Endothelial cell of umbilical vein (primary cell): ENCODE results near the gene TRABD. TPM values are rescaled to one million over a fixed set of nuclear protein-coding genes. Genes with fewer than 3 reads are reported as not detected.

Source experiments
- BruUV-seq: library from RNA; stranded (reverse); fragments of 400-500 nt; replicated peaks from 2 replicates; lab custom pipeline; 2021; lab: Mats Ljungman, UMichigan
- CTCF ChIA-PET: fragments of 300-600, 350-600 bp; sonication (Branson Sonifier 250); formaldehyde crosslinking; loops from one replicate; lab custom pipeline; 2021; ENCODE audit warnings: antibody characterized with exemption, inconsistent platforms; lab: Charles Lee
- POLR2A ChIA-PET: fragments of 300-600, 350-600 bp; sonication (Branson Sonifier 250); formaldehyde crosslinking; loops from one replicate; lab custom pipeline; 2021; ENCODE audit warnings: antibody characterized with exemption, inconsistent platforms; lab: Charles Lee
- DNase-seq: peaks from one replicate; pipeline ENCODE4 v3.0.0-alpha.2; 2011; ENCODE audit warnings: low read depth, low spot score
- FAIRE-seq: peaks from 2 replicates; lab custom pipeline; 2011; peaks lifted over from hg19 to GRCh38; lab: Jason Lieb, UNC
- H2AFZ ChIP-seq: 2 replicates; pipeline ENCODE4 v1.6.0; 2012; ENCODE audit warnings: low read depth, low read length, control low read depth, inconsistent platforms
- H3K27ac ChIP-seq: 2 replicates; pipeline ENCODE4 v1.5.1; 2011; ENCODE audit warnings: low read depth, mild to moderate bottlenecking, control low read depth, low read length, moderate library complexity; ENCODE audit not compliant: insufficient read depth
- H3K27me3 ChIP-seq, 2 experiments: 2 replicates each; pipeline versions ENCODE4 v1.6.0 to v1.6.1; 2011; ENCODE audit warnings: low read length in 2 of 2, mixed read lengths in 1 of 2; ENCODE audit not compliant: control insufficient read depth in 2 of 2, insufficient read depth in 2 of 2
- H3K36me3 ChIP-seq, 2 experiments: 2 replicates in 1 of 2; 3 replicates in 1 of 2; pipeline ENCODE4 v1.5.1; 2011; ENCODE audit warnings: low read length in 2 of 2, mild to moderate bottlenecking in 1 of 2, moderate library complexity in 1 of 2; ENCODE audit not compliant: control insufficient read depth in 2 of 2, insufficient read depth in 2 of 2; ENCODE audit errors: extremely low read depth in 1 of 2
- H3K4me1 ChIP-seq: 3 replicates; pipeline ENCODE4 v1.5.1; 2011; ENCODE audit warnings: mild to moderate bottlenecking, low read length; ENCODE audit not compliant: control insufficient read depth, insufficient read depth; ENCODE audit errors: extremely low read depth
- H3K4me2 ChIP-seq: 2 replicates; pipeline ENCODE4 v1.6.1; 2011; ENCODE audit warnings: low read length, control low read depth, mixed read lengths; ENCODE audit not compliant: insufficient read depth
- H3K4me3 ChIP-seq, 3 experiments: fragments of 200-600 bp in 1 of 3; sonication (generic), shearing (Covaris generic) in 1 of 3; replicated peaks in 1 of 3; 2 replicates each; pipeline ENCODE4 v1.5.1; 2011 to 2016; ENCODE audit warnings: control low read depth in 3 of 3, low read length in 3 of 3, mild to moderate bottlenecking in 2 of 3, inconsistent platforms in 1 of 3, low read depth in 1 of 3, moderate library complexity in 1 of 3; ENCODE audit not compliant: insufficient read depth in 1 of 3
- H3K79me2 ChIP-seq: 2 replicates; pipeline ENCODE4 v1.6.0; 2012; ENCODE audit warnings: low read length, inconsistent platforms; ENCODE audit not compliant: control insufficient read depth, insufficient read depth
- H3K9ac ChIP-seq: replicated peaks from 2 replicates; pipeline ENCODE3; 2011; ENCODE audit warnings: low read length, control low read depth; ENCODE audit not compliant: insufficient read depth; ENCODE audit errors: extremely low read depth
- H3K9me1 ChIP-seq: replicated peaks from 3 replicates; pipeline ENCODE4 v1.6.0; 2011; ENCODE audit warnings: mild to moderate bottlenecking, low read length; ENCODE audit not compliant: control insufficient read depth, insufficient read depth; ENCODE audit errors: extremely low read depth
- H3K9me3 ChIP-seq: replicated peaks from 2 replicates; pipeline ENCODE4 v1.5.1; 2012; ENCODE audit warnings: low read length, inconsistent platforms; ENCODE audit not compliant: control insufficient read depth, insufficient read depth
- H4K20me1 ChIP-seq: replicated peaks from 2 replicates; pipeline ENCODE3; 2011; ENCODE audit warnings: mild to moderate bottlenecking, low read length; ENCODE audit not compliant: control insufficient read depth, insufficient read depth; ENCODE audit errors: extremely low read depth
- EZH2 ChIP-seq: IDR thresholded peaks from 2 replicates; pipeline ENCODE4 v1.6.1; 2012; ENCODE audit warnings: borderline replicate concordance, low read depth, mild to moderate bottlenecking, moderate library complexity, low read length, inconsistent platforms; ENCODE audit not compliant: severe bottlenecking
- FOS ChIP-seq: IDR thresholded peaks from 2 replicates; pipeline ENCODE4 v1.6.1; 2011; ENCODE audit warnings: mild to moderate bottlenecking, low read length, moderate library complexity, borderline replicate concordance; ENCODE audit not compliant: insufficient read depth
- GATA2 ChIP-seq: IDR thresholded peaks from 2 replicates; pipeline ENCODE4 v1.7.0; 2011; ENCODE audit warnings: low read depth, mild to moderate bottlenecking, moderate library complexity, mixed read lengths, low read length; ENCODE audit not compliant: insufficient read length, insufficient read depth
- JUN ChIP-seq: IDR thresholded peaks from 2 replicates; pipeline ENCODE4 v1.6.1; 2011; ENCODE audit warnings: borderline replicate concordance, low read depth; ENCODE audit not compliant: insufficient read length, insufficient read depth
- MYC ChIP-seq: IDR thresholded peaks from one replicate; pipeline ENCODE4 v1.6.1; 2011; ENCODE audit warnings: mild to moderate bottlenecking, low read depth, low read length
- POLR2A ChIP-seq: IDR thresholded peaks from 2 replicates; pipeline ENCODE4 v1.6.1; 2012; ENCODE audit warnings: low read depth, mild to moderate bottlenecking, control low read depth, low read length
- POLR2AphosphoS5 ChIP-seq: IDR thresholded peaks from 2 replicates; pipeline ENCODE4 v1.6.1; 2012; ENCODE audit warnings: low read depth, mild to moderate bottlenecking, control low read depth, low read length, moderate library complexity; ENCODE audit not compliant: insufficient read depth
- dilution Hi-C: fragments of 300-500 bp; cut with MboI; formaldehyde crosslinking; loops from one replicate; pipeline ENCODE4 v1.15.0; 2019; ENCODE audit warnings: low sequenced_read_pairs; ENCODE audit not compliant: extremely low pct_ligation_motif_present
- intact Hi-C: fragments of 100-400 bp; cut with micrococcal nuclease; formaldehyde crosslinking; loops from one replicate; pipeline ENCODE4 v1.10.0; 2022
- polyA plus RNA-seq, 4 experiments: library from polyadenylated mRNA; depleted of rRNA in 3 of 4; stranded (reverse) in 3 of 4; unstranded in 1 of 4; fragments of >200 nt; gene quantifications; 2 replicates each; pipeline versions ENCODE4 v1.2.1 to v1.2.3, GENCODE V29; 2011 to 2012; ENCODE audit warnings: missing spikeins in 1 of 4
- total RNA-seq: library from RNA; stranded (reverse); gene quantifications from 2 replicates; pipeline ENCODE4 v1.2.3, GENCODE V29; 2021
- TF ChIP-seq, protein P1 (sequence below): IDR thresholded peaks from 2 replicates; pipeline ENCODE4 v1.6.1; 2011; ENCODE audit not compliant: insufficient read depth, insufficient read length
- TF ChIP-seq, protein P2 (sequence below), 2 donors: IDR thresholded peaks; 1 replicate in 1 of 2; 2 replicates in 1 of 2; pipeline ENCODE4 v1.5.1; 2011; ENCODE audit warnings: low read length in 2 of 2, mild to moderate bottlenecking in 2 of 2, moderate library complexity in 2 of 2, control low read depth in 1 of 2, inconsistent platforms in 1 of 2, low read depth in 1 of 2; ENCODE audit not compliant: insufficient read depth in 1 of 2; ENCODE audit errors: extremely low read depth in 1 of 2

The TRABD gene
- total and polyA plus RNA-seq, 2 donors (not counting 3 experiments of a cell fraction or from before 2014, with no cell fraction given) = 46.8 to 48.4 TPM

DNA sequence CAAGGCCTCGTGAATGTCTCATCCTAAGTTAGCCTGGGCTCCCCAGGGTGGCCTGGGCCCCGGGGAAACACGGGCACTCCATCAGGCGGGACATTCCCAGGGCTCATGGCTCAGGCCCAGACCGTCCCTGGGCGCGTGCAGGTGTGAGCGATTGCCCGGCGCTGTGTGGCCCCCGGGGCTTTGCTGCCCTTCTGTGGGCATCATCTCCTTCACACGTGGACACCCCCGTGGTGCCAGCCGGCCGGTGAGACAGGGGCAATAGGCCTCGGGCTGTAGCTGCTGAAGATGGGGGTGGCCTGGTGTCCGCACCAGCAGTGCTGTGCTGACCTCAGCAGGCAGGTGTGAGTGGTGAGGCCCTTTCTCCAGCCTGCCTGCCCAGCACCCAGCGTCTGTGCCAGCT is 10.5 kb downstream of the TRABD start:
- no TSS peak for BruUV-seq
- Histone ChIP-seq H3K9ac (no peak overlapping the region), H3K4me2 (no peak overlapping the region), H3K4me3 (no peak overlapping the region), H2AFZ (no peak overlapping the region), H3K79me2 (peaks cover 28% of the 10 kb centered on the region), H3K4me1 (peaks cover 10% of the 10 kb centered on the region), H3K27me3 (no peaks in the 10 kb centered on the region), H3K27ac (no peak overlapping the region), H3K36me3 (peaks cover 8 to 18% of the 10 kb centered on the region in 2 experiments), H4K20me1 (no peaks in the 10 kb centered on the region), H3K9me1 (no peaks in the 10 kb centered on the region), H3K9me3 (no peaks in the 10 kb centered on the region)
- ChIA-PET POLR2A (no interaction called here), CTCF (interaction anchor here (1.4 kb wide), 1 partner anchor 9 kb away, joined by 3 read pairs; no protein-coding TSS in a partner anchor)
- dilution Hi-C loops (no loop called here), intact Hi-C loops (no loop called here)
- DNase-seq (no peak), FAIRE-seq (no peak)
- TF ChIP-seq POLR2AphosphoS5 (no peak), EZH2 (no peak), JUN (no peak), MYC (no peak), FOS (no peak), POLR2A (no peak), GATA2 (no peak)
- TF ChIP-seq, protein P1, sequence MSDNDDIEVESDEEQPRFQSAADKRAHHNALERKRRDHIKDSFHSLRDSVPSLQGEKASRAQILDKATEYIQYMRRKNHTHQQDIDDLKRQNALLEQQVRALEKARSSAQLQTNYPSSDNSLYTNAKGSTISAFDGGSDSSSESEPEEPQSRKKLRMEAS = no peak
- TF ChIP-seq, protein P2, sequence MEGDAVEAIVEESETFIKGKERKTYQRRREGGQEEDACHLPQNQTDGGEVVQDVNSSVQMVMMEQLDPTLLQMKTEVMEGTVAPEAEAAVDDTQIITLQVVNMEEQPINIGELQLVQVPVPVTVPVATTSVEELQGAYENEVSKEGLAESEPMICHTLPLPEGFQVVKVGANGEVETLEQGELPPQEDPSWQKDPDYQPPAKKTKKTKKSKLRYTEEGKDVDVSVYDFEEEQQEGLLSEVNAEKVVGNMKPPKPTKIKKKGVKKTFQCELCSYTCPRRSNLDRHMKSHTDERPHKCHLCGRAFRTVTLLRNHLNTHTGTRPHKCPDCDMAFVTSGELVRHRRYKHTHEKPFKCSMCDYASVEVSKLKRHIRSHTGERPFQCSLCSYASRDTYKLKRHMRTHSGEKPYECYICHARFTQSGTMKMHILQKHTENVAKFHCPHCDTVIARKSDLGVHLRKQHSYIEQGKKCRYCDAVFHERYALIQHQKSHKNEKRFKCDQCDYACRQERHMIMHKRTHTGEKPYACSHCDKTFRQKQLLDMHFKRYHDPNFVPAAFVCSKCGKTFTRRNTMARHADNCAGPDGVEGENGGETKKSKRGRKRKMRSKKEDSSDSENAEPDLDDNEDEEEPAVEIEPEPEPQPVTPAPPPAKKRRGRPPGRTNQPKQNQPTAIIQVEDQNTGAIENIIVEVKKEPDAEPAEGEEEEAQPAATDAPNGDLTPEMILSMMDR (IDR thresholded peaks at IDR 0.05; ENCODE audit: extremely low read depth in 1 of 2, insufficient read depth in 1 of 2, low read depth in 1 of 2, low read length in 2 of 2) = no peak
